ENCODE results near the gene ZNF317.
A peak's percentile ranks its signal among the peaks of the same experiment; 100 is the strongest.

The ZNF317 gene

GRCh38 chr19:9140159-9140874 is at the start of gene ZNF317:
ZNF317 (plus strand) TSS chr19:9140397; CDS start chr19:9156017, 15,620 bp downstream.
- DNase-seq (ENCODE audit: low read depth in 1 of 2, low spot score in 1 of 2), result peak; percentile 70 to 72

DNA sequence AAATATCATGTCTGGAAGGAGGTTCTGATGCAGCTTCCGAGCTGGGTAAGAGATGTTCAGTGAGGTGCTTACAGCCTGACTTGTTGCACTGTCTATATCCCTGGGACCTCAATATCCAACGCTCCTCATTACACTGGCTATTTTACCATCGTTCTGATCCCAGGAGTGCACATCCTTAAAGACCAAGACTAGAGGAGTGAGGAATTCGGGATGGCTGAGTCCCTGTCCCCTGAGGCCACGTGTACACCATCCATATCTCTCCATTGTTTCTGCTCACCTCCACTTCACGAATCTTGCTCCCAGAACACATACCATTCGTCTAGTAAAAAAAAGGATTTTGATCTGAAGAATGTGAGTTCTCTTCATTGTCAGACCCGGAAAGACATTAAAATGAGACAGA is 32.8 kb upstream of the ZNF317 start, which contains the start of gene OR7G2:
TSS of gene OR7G2 (minus strand) at position 101 of the 400 bp plus-strand sequence. CDS start 4,232 bp downstream, outside the sequence.
- DNase-seq (ENCODE audit: low read depth in 1 of 2, low spot score in 1 of 2), result no peak

- DNase-seq (ENCODE audit: low read depth in 1 of 2, low spot score in 1 of 2), result no peak
Measured at GRCh38 chr19:9109959-9110358, 30.2 kb upstream of the ZNF317 start.

DNA sequence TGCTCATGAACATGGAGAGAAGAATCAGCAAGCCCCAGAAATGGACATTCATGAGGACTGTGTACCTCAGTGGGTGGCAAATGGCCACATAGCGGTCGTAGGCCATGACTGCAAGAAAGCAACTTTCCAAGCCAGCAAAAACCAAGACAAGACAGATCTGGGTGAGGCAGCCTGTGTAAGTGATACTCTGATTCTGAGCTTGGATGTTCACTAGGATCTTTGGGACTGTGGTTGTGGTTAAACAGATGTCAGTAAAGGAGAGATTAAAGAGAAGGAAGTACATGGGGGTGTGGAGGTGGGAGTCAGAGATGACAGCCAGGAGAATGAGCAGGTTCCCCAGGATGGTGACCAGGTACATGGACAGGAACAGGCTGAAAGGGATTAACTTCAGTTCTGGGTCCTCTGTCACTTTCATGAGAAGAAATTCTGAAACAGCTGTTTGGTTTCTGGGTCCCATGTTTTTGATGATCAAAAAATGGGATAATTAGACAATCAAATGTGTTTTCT is 24.8 kb upstream of the ZNF317 start, which contains the start of gene OR7G1:
TSS of gene OR7G1 (minus strand) at position 457 of the 507 bp plus-strand sequence. CDS start at position 457, 0 bp downstream.
- DNase-seq (ENCODE audit: low read depth in 1 of 2, low spot score in 1 of 2), result no peak

DNA sequence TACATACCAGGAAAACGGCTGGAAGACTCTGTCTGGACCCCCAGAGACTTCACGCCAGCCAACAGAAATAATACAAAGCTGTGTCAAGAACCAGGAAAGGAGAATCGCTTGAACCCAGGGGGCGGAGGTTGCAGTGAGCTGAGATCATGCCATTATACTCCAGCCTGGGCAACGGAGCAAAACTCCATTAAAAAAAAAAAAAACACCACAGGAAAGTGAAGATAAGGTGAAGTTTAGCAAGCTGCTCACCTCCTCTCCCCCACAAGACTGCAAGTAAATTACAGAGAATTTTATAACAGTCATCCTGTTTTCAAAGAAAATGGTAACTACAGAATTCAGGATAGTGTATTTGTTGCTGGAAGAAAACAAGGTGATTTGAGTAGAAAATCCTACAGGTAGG is 23.6 kb upstream of the ZNF317 start:
- no peak for DNase-seq (ENCODE audit: low read depth in 1 of 2, low spot score in 1 of 2)

- no peak for DNase-seq (ENCODE audit: low read depth in 1 of 2, low spot score in 1 of 2)
Measured at GRCh38 chr19:9126900-9127405, 13.2 kb upstream of the ZNF317 start, which contains the start of gene OR7G3. OR7G3 (minus strand) TSS chr19:9126950; CDS start chr19:9126950, 0 bp downstream.

GRCh38 chr19:9128171-9128570 is 12.0 kb upstream of the ZNF317 start:
- no peak for DNase-seq (ENCODE audit: low read depth in 1 of 2, low spot score in 1 of 2)

DNA sequence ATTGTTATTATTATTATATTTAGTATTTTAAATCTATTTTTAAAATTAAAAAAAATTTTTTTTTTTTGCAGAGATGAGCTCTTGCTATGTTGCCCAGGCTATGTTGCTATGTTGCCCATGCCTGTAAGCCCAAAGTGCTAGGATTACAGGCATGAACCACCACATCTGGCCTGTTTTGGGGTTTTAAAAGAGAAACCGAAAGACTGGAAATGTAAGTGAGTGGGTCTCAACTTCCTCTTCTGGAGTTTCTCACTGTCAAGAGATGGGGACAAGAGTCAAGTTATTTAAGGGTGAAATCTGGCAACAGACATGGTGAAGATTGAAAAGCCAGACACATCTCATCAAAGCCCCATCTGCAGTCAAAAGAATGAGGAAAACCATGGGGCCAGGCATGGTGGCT is 9.2 kb upstream of the ZNF317 start:
- no peak for DNase-seq (ENCODE audit: low read depth in 1 of 2, low spot score in 1 of 2)

DNA sequence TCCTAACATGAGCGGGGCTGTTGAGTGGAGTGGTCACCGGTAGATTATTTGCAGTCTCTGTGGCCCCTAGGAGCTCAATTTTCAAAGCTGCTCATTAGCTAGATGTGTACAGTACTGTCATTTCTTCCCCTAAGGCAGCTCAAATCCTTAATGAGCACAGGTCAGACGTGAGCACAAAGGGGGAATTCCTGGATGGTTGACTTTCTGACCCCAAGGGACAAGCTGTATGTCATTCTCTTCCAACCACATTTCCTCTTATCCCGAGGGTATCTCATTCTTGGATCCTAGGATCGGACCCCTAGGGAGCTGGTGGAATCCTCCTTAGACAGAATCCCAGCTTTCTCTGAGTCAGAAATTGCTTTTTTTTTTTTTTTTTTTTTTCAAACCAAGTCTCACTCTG is 7.8 kb upstream of the ZNF317 start:
- no peak for DNase-seq (ENCODE audit: low read depth in 1 of 2, low spot score in 1 of 2)

DNA sequence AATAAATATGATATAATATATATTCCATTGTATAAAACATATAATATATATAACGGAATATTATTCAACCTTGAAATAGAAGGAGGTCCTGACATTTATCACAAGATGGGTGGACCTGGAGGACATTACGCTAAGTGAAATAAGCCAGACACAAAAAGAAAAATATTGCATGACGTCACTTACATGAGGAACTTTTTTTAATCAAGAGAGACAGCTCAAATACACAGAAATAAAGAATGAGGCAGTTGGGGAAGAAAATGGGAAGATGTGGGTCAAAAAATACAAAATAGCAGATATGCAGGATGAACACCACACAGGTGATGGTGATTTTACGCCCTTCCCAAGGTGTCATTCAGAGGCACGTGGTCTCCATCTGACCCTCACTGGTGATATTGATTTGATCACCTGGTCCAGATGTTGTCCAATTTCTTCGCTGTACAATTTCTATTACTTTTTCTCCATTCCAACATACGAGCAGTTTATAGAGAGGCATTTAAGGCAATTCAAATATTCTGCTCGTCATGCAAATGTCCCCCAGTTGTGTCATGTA is 513 bp upstream of the ZNF317 start:
- no peak for DNase-seq (ENCODE audit: low read depth in 1 of 2, low spot score in 1 of 2)

DNA sequence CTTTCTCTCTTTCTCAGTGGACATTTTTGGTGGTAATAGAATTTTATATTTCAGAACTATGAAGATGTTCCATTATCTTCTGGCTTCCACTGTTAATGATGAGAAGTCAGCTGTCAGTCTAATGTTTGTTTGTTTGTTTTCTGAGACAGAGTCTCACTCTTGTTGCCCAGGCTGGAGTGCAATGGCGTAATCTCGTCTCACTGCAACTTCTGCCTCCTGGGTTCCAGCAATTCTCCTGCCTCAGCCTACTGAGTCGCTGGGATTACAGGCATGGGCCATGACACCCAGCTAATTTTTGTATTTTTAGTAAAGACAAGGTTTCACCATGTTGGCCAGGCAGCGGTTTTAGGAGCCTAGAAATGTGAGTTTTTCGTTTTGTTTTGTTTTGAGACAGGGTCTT is 4.7 kb downstream of the ZNF317 start:
- DNase-seq (ENCODE audit: low read depth in 1 of 2, low spot score in 1 of 2), result no peak

GRCh38 chr19:9146882-9147281 is 6.7 kb downstream of the ZNF317 start:
- DNase-seq (ENCODE audit: low read depth in 1 of 2, low spot score in 1 of 2), result no peak

GRCh38 chr19:9148697-9149096 is 8.5 kb downstream of the ZNF317 start:
- no peak for DNase-seq (ENCODE audit: low read depth in 1 of 2, low spot score in 1 of 2)

- no peak for DNase-seq (ENCODE audit: low read depth in 1 of 2, low spot score in 1 of 2)
Measured at GRCh38 chr19:9149997-9150396, 9.8 kb downstream of the ZNF317 start.

DNA sequence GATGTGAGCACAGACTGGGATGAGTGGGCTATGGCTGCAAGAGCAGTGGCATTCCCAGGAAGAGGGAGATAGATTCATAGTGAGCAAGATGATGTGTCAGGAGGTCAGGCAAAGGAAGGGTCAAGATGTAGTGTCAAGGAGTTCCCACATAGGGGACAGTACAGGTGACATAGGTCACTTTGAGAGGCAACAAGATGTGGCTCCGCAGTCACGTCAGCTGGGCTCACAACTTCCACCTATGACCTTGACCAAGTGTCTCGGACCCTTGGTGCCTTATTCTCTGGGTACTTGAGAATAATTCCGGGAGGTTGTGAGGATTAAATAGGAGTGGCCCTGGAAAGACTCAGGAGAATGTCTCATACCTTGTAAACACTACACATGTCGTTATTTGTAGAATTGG is 10.5 kb downstream of the ZNF317 start:
- no peak for DNase-seq (ENCODE audit: low read depth in 1 of 2, low spot score in 1 of 2)

DNA sequence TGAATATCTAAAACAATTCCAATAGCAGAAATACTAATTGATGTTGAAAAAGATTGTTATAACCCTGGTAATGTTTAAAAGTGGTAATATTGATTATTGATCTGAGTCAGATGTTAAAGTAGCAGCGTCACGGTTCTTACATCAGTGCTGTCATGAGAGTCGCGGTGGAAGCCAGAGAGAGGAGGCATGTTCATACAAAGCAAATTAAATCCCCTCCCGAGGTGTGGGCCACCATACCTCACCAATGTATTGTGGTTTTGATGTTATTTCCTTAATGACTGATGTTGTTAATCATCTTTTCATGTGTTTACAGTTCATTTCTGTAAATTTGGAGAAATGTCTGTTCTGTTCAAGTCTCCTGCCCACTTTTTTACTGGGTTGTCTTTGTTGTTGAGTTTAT is 11.2 kb downstream of the ZNF317 start:
- DNase-seq (ENCODE audit: low read depth in 1 of 2, low spot score in 1 of 2), result no peak

GRCh38 chr19:9155591-9155990 is 15.4 kb downstream of the ZNF317 start:
- DNase-seq (ENCODE audit: low read depth in 1 of 2, low spot score in 1 of 2), result no peak

DNA sequence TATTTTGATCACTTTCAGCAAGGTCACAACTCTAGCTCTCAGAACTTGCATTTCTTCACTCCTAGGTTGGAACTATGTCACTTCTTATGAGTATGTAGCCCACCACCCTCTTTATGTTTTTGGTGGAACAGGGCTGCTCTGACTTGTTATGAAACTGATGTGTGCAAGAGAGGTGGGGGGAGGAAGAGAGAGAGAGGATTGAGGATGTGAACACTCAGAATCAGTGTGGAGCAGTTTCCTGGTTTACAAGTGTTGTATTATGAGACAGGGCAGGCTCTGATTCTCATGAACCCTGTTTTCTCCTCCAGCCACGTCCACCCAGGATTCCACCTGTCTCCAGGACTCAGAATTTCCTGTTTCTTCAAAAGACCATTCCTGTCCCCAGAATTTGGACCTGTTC is 16.1 kb downstream of the ZNF317 start:
- DNase-seq (ENCODE audit: low read depth in 1 of 2, low spot score in 1 of 2), result no peak

GRCh38 chr19:9159891-9160290 is 19.7 kb downstream of the ZNF317 start:
- DNase-seq (ENCODE audit: low read depth in 1 of 2, low spot score in 1 of 2), result no peak

DNA sequence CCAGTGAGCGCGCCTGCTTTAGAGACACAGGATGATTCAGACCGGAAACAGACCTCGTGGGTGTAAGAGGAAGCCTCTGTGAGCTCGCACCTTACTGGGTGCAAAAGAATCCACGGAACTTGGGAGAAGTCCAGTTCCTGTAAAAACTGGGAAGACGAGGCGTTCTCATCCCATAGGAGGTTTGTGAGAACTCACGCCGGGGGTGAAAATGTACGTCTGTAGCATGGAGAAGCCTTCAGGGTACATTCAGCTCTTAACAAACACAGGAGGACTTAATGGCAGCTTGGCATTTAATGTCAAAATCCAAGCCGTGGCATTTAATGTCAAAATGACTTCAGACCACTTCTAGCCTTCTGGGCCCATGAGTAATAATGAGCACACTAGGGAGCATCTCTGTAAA is 21.2 kb downstream of the ZNF317 start:
- no peak for DNase-seq (ENCODE audit: low read depth in 1 of 2, low spot score in 1 of 2)

DNA sequence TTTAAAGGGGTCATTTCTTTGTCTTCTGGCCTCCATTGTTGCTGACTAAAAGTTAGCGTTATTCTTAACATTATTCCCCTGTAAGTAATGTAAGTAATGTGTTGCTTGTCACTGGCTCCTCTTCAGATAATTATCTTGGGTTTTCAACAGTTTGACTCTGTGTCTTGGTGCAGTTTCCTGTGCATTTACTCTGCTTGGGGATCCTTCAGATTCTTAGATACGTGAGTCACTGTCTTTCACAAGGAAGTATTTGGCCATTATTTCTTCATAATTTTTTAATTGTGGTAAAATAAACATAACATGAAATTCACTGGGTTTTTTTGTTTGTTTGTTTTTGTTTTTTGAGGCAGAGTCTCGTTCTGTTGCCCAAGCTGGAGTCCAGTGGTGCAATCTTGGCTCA is 25.1 kb downstream of the ZNF317 start:
- DNase-seq (ENCODE audit: low read depth in 1 of 2, low spot score in 1 of 2), result no peak

GRCh38 chr19:9166846-9167245 is 26.6 kb downstream of the ZNF317 start:
- DNase-seq (ENCODE audit: low read depth in 1 of 2, low spot score in 1 of 2), result no peak

Measured in stimulated activated CD4-positive, alpha-beta T cell treated with anti-CD3 and anti-CD28 coated beads, Interleukin-15, amount 100 ng/mL, for 1 hour (primary cell).